ENCODE data around the gene CNOT4.
"Not testable (repeated sequence)": the region's sequence is repeated elsewhere in the genome, so short reads cannot be mapped to it uniquely, and the experiment has no call there.

Gene CNOT4

GRCh38 chr7:135353832-135354231, 156.1 kb downstream of the CNOT4 start:
- DNase-seq: no peak

- no peak for DNase-seq
These were observed 157.6 kb downstream of the CNOT4 start for GRCh38 chr7:135352285-135352684.

- not testable (repeated sequence) for DNase-seq
These were observed 158.8 kb downstream of the CNOT4 start for GRCh38 chr7:135351070-135351469.

DNA sequence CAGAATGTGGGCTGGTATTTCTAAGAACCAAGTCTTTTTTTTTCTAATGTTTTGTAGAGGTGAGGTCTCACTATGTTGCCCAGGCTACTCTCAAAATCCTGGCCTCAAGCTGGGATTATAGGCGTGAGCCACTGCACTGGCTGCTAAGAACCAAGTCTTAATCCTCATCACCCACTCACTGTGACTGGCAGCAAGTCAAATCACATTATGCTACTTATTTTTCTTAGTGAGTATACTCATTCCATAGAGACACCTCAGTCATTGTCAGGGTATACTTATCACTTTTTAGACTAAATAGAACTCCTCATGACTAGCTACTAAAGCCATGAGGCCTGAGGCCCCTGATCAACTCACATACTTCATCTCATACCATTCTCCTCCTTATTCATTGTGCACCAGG, 160.2 kb downstream of the CNOT4 start:
- DNase-seq: no peak

GRCh38 chr7:135348493-135348892, 161.4 kb downstream of the CNOT4 start:
- DNase-seq: no peak

GRCh38 chr7:135343361-135343760, 166.5 kb downstream of the CNOT4 start:
- DNase-seq: no peak

DNA sequence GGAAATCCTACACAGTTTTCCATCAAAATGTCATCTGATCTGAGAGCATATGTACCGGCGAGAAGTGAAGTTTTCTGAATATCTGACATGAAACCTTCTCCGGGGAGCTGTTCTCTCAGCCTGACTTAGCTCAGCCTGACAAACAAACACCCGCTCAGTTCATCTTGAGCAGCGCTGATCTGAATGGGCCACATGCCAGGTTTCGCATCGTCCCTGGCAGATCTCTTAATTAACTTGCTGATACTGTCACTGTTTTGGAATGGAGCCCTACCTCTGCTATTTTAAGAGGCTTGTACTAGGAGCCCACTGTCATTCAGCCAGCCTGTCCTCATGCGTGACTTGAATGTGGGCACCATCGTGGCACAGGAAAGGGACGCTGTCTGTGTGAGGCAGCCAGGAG, 167.0 kb downstream of the CNOT4 start:
- DNase-seq: no peak

- DNase-seq: no peak
These were observed 168.9 kb downstream of the CNOT4 start for GRCh38 chr7:135341049-135341448.

DNA sequence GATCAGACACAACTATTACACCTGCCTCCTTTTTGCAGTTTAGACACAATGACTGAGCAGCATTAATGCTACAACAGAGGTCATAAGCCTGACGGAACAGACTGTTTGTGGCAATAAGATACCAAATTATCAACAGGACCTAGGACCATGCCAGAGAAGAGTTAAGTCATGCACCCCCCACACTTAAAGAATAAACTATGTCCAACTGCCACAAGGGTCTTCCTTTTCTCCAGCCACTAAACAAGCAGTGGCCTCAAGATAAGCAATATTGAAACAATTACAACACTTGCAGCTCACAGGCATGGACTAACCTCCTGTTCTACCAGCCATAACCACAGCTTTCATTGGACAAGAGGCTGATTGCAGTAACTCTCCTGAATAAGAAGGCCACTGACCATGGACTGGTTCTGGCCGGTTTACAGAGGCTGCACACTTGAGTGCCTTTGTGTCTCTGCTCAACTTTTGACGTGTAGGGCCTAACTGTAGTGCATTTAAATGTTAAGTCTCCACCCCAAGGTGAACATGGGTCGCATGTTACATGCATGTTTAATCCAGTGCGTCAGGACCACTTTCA, 171.8 kb downstream of the CNOT4 start:
- DNase-seq: no peak

GRCh38 chr7:135337506-135337905, 172.4 kb downstream of the CNOT4 start:
- no peak for DNase-seq

DNA sequence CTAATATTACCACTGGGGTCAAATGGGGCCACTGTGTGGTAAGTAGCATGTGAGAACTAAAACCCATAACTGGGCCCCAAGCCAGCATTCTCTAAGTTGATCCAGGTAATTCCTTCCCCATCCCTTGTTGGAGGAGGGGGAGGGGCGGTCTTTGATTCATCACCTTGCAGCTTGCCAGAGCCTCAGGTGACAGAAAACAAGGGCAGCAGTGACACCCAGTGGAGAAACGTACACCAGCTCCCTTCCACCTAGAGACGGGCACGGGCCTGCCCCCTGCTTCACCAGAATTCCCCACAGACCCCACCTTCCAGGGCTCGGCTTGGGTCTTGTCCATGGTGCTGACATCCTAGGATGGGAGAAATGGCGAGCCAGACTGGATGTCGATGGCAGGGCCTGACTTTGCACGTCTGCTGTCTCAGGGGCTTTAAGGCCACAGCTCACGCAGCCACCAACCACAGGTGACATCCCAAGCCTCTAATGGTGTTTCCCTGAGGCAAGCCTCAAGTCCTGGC, 174.2 kb downstream of the CNOT4 start:
- DNase-seq: no peak

GRCh38 chr7:135334830-135335543, 174.9 kb downstream of the CNOT4 start:
- no peak for DNase-seq

GRCh38 chr7:135333946-135334345, 176.0 kb downstream of the CNOT4 start:
- DNase-seq: no peak

DNA sequence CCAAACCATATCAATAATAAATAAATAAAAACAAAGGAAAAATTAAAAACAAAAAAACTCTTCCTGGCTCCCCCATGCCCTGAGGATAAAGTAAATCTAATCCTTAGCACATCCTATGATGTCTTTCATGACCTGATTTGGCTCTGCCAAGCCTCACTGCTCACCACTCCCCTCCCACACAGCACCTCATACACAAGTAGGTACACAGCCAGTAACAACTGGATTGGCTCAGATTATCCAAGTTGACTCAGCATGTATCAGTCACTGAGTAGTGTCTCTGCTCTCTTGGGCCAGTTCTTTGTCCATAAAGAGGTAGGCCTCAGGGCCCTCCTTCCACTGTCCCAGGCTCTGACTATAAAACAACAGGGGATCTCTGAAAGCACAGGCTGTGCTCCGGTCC, 176.7 kb downstream of the CNOT4 start:
- no peak for DNase-seq

DNA sequence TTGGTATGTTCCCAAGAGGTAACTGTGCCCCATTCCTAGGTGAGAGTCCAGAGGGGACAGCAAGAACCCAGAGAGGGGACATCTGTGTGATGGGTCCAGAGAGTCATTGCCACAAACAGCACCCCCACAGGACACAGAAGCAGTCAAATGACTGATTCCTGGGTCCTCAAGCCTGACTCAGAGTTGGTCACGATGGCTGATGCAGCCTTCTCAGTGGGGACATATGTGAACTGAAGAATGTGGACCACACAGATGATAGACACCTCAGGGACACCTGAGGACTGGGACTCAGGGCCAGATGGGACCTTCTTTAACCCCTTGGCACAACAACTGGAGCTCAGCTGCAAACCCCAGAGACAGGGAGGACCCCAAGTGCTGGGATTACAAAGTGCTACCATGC, 179.8 kb downstream of the CNOT4 start:
- no peak for DNase-seq

GRCh38 chr7:135328526-135328925, 181.4 kb downstream of the CNOT4 start:
- DNase-seq: no peak

GRCh38 chr7:135328053-135328452, 181.8 kb downstream of the CNOT4 start:
- no peak for DNase-seq

DNA sequence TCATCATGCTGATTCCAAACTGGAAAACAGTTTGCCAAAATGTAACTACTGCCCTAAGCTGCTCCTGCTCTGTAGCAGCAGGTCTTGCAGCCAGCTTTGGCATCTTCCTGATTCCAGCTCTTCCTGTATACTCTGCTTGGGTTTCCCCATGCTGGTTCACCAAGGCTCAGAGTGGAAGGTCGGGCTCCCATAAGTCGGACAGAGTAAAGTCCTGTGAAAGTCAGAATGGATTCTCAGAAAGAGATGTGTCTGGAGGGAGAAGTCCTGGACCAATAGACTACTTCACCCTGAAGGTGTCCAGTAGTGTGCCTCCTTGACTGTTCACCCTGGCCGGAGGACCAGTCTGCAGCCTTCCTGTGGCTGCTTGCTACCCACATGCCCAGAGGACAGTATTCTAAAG, 182.4 kb downstream of the CNOT4 start:
- no peak for DNase-seq

DNA sequence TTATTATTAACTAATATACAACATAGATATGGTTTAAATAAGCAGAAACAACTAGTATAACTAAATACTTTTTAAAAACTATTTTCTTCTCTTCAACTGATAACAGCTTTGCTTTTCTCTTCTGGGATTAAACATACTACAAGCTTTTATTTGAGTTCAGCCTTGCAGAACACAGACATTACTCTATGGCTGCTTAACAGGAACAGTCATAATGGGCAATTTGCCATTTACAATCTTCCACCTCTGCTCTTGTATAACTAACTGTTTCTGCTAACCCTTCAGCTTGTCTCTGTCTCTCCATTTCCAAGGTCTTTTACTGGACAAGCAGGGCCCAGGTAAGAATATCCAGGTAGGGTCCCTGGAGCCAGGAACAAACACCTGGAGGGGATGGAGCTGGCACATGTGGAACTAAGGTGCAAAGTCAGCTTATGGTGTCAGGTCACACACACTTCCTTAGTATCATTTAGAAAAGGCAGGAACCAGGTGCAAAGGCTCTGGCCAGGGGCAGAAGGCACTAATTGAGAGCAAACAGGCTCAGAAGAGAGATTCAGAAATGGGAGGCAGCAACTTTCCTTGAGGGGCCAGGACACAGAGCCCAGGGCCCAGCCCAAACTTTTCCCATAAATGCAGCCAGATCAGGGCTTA, 183.1 kb downstream of the CNOT4 start:
- no peak for DNase-seq

DNA sequence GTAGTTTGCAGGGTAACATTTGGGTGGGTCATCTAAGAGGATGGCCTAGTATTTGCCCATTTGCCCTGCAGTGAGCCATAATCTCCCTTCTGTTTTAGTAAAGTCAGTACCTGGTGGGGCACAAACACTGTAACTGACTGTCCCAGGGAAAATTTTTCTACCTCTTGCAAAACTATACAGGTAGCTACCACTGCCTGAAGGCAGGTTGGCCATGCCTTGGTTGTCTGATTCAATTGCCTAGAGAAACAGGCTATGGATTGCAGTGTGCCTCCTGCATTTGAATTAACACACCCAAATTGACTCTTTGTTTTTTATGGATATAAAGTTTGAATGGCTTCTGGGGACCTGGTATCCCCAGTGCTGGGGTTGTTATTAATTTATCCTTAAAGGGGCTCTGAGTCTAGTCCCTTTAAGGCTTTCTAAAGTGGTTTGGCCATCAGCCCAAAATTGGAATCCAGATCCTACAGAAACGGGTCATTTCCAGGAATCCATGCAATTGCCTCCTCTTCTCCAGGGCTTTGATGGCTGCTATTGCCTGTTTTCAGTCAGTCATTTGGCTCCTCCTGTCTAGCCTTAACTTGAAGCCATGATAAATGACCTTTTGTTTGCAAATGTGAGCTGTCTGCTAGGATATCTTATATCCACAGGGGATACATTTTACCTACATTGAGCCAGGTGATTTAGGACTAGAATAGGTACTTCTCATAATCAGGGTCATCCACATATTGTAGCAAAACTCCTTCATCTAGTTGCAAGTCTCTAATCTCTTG, 187.1 kb downstream of the CNOT4 start:
- DNase-seq: no peak

DNA sequence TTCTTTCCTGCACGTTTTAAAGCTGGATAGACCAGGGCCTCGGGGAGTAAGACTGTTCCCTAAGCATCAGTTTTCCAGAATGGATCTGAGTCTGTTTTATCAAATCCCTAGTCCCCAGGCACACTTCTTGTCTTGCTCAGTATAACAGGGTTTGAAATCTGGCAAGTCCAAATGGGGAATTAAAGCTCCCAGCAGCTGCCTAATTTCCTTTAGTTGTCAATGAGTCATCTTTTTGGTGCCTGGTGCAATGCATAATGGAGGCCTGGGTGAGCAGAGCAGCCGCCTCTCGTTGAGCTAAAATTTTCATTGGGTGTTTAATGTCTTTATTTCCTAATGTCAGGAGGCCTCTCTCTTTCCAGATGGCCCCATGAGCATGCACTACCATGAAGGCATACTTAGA, 188.3 kb downstream of the CNOT4 start:
- no peak for DNase-seq

DNA sequence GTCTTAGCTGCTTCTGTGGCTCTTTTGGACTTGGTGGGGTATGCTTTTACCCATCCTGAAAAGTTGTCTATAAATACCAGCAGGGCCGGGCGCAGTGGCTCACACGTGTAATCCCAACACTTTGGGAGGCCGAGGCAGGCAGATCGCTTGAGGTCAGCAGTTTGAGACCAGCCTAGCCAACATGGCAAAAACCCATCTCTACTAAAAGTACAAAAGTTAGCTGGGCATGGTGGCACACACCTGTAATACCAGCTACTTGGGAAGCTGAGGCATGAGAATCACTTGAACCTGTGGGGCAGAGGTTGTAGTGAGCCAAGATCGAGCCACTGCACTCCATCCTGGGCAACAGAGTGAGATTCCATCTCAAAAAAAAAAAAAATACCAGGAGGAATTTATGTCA, 188.9 kb downstream of the CNOT4 start:
- DNase-seq: not testable (repeated sequence)

DNA sequence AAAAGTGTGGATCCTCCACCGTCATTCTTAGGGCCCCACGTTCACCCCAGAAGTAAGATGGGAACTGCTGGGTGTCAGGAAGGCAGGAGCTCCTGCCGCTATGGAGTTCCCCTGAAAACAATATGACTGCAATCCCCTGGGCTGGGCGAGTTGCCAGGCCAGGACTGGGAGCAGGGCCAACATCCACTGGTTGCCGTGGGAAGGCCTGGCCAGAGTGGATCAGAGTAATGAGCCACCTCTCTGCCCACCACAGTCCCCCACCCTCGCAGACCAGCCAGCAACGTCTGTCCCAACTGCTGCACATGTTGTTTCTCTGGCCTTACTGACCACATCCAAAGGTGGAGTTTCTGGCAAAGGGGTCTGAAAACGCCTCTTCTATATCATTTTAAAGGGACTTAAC, 189.6 kb downstream of the CNOT4 start:
- no peak for DNase-seq
